Natural killer cell (primary cell): ENCODE data around the gene SNX7. TPM values are rescaled to one million over a fixed set of nuclear protein-coding genes. Genes with fewer than 3 reads are reported as not detected.

Experiments
- ATAC-seq, 3 donors: fragments of 150-1000 bp in 2 of 3; fragments of 200-7000 bp in 1 of 3; cut with Tn5 transposase; 1 replicate in 1 of 3; 2 replicates in 2 of 3; pipeline ENCODE4 v1.10.0; 2021; ENCODE audit warnings: mild to moderate bottlenecking in 2 of 3, moderate library complexity in 2 of 3
- DNase-seq, 2 donors: peaks; one replicate each; pipeline versions ENCODE4 v3.0.0 to v3.0.0-alpha.2; 2013 to 2021; ENCODE audit warnings: mixed read lengths in 1 of 2
- H3K27ac ChIP-seq: one replicate; pipeline ENCODE4 v1.5.1; 2013; ENCODE audit warnings: mild to moderate bottlenecking, low read length
- H3K27me3 ChIP-seq: one replicate; pipeline ENCODE4 v1.6.1; 2013; ENCODE audit warnings: low read length; ENCODE audit not compliant: control insufficient read depth, insufficient read depth
- H3K36me3 ChIP-seq: one replicate; pipeline ENCODE4 v1.6.1; 2013; ENCODE audit warnings: low read length; ENCODE audit not compliant: control insufficient read depth, insufficient read depth
- H3K4me1 ChIP-seq: one replicate; pipeline ENCODE4 v1.6.1; 2013; ENCODE audit warnings: low read length; ENCODE audit not compliant: control insufficient read depth, insufficient read depth
- H3K4me3 ChIP-seq: one replicate; pipeline ENCODE4 v1.5.1; 2013; ENCODE audit warnings: low read length
- H3K9me3 ChIP-seq: one replicate; pipeline ENCODE4 v1.6.1; 2013; ENCODE audit warnings: low read length; ENCODE audit not compliant: control insufficient read depth, insufficient read depth
- H3K27ac Mint-ChIP-seq, 2 donors: one replicate each; pipeline ENCODE4 v1.8.0; 2022; ENCODE audit warnings: mild to moderate bottlenecking in 2 of 2, mixed read lengths in 2 of 2, moderate library complexity in 1 of 2
- H3K27me3 Mint-ChIP-seq, 2 donors: one replicate each; pipeline ENCODE4 v1.8.0; 2022; ENCODE audit warnings: low read depth in 2 of 2, mixed read lengths in 2 of 2
- H3K36me3 Mint-ChIP-seq: one replicate; pipeline ENCODE4 v1.8.0; 2022; ENCODE audit warnings: mixed read lengths
- H3K4me1 Mint-ChIP-seq, 2 donors: one replicate each; pipeline ENCODE4 v1.8.0; 2022; ENCODE audit warnings: mixed read lengths in 2 of 2
- H3K4me3 Mint-ChIP-seq: one replicate; pipeline ENCODE4 v1.8.0; 2022; ENCODE audit warnings: mild to moderate bottlenecking, moderate library complexity, mixed read lengths
- H3K9me3 Mint-ChIP-seq, 2 donors: one replicate each; pipeline ENCODE4 v1.8.0; 2022; ENCODE audit warnings: mixed read lengths in 2 of 2
- WGBS: methylation state at CpG from one replicate; pipeline ENCODE4 v1.1.7; 2013; ENCODE audit warnings: missing lambda C conversion rate; ENCODE audit not compliant: insufficient coverage; 5-methylcytosine and 5-hydroxymethylcytosine counted together
- intact Hi-C: fragments of 100-400 bp; cut with micrococcal nuclease; formaldehyde crosslinking; loops from one replicate; pipeline ENCODE4 v1.14.2; 2022
- total RNA-seq, 4 donors: library from RNA; stranded (reverse); fragments of 120-200 nt in 1 of 4; gene quantifications; one replicate each; pipeline versions ENCODE4 v1.2.3 to v1.2.4, GENCODE V29; 2013 to 2022
- TF ChIP-seq, protein P1 (sequence below): fragments of 200-600 bp; IDR thresholded peaks from one replicate; pipeline ENCODE4 v1.8.0; 2022; ENCODE audit warnings: antibody characterized with exemption

The SNX7 gene
- total RNA-seq, 3 donors from 2014 or later (not counting 1 experiment from before 2014, with no cell fraction given): 0.14 to 0.93 TPM; not detected in 1

DNA sequence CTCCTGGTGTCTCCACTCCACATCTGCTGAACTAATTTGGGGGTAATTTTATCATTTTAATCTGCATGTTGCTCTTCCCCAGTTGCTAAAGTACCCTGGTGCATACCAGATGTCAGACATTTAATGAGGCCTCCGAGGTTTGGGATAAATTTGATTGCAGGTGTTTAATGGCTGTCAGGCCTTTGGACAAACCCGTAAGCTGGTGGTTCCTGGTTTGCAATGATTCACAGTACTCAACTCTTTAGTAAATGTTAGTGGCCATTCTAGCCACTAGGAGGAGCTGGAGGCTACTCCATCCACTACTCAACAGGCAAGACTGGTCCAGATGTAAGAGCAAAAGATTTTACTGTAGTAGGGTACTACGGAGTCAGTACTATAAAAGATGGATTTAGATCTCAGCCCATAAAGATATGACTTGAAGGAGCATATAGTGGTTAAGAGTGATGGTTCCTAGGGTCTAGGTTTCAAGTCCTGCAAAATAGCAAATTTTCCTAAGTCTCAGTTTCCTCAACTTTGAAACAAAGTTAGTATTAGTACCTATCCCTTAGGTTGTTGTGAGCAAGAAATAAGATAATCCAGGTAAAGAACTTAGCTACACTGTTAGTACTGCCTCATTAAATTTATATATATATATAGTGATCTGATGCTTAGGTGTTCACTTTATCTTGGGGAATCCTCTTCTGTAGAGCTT, 132.8 kb downstream of the SNX7 start:
- TF ChIP-seq, protein P1, sequence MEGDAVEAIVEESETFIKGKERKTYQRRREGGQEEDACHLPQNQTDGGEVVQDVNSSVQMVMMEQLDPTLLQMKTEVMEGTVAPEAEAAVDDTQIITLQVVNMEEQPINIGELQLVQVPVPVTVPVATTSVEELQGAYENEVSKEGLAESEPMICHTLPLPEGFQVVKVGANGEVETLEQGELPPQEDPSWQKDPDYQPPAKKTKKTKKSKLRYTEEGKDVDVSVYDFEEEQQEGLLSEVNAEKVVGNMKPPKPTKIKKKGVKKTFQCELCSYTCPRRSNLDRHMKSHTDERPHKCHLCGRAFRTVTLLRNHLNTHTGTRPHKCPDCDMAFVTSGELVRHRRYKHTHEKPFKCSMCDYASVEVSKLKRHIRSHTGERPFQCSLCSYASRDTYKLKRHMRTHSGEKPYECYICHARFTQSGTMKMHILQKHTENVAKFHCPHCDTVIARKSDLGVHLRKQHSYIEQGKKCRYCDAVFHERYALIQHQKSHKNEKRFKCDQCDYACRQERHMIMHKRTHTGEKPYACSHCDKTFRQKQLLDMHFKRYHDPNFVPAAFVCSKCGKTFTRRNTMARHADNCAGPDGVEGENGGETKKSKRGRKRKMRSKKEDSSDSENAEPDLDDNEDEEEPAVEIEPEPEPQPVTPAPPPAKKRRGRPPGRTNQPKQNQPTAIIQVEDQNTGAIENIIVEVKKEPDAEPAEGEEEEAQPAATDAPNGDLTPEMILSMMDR: peak; percentile 70
- H3K9me3 ChIP-seq: no peaks in the 10 kb centered on the region
- H3K4me1 Mint-ChIP-seq: peaks cover 0 to 5% of the 10 kb centered on the region in 2 donors
- H3K9me3 Mint-ChIP-seq: no peaks in the 10 kb centered on the region
- no peaks in the 10 kb centered on the region for H3K27me3 ChIP-seq
- no peak overlapping the region for H3K4me3 Mint-ChIP-seq
- DNase-seq: peak in 1 of 2 donors; percentile 84
- peak; percentile 74 to 88 (median 82) for ATAC-seq
- 7% methylated on average over 3 of the region's 3 CpGs for WGBS
- peaks cover 0 to 5% of the 10 kb centered on the region in 2 donors for H3K27me3 Mint-ChIP-seq
- no peak overlapping the region for H3K4me3 ChIP-seq
- no peak overlapping the region for H3K27ac ChIP-seq
- no peak overlapping the region for H3K27ac Mint-ChIP-seq
- no peaks in the 10 kb centered on the region for H3K4me1 ChIP-seq
- no peaks in the 10 kb centered on the region for H3K36me3 Mint-ChIP-seq
- intact Hi-C loops: loop anchor here (5.0 to 10.0 kb wide), 2 partner anchors 150 to 913 kb away; no protein-coding TSS in a partner anchor
- H3K36me3 ChIP-seq: no peaks in the 10 kb centered on the region

DNA sequence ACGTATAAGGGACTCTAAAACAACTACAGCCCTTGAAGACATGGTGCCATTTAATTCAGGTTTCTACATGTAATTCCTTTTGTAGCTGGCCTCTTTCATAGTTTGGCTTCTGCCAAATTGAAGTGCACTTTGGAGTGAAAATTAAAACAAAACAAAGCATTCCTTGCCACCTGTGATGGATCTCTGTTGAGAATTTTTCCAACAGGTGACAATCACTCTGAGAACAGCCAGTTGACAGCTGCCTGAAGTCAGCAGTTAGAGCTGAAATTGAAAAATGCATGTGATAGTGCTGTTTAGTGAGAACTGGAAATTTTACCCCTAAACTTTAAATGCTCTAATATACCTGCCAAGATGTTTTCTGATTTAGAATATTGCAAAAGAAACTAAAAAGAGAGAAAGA, 134.5 kb downstream of the SNX7 start:
- 100% methylated on average over 1 of the region's 1 CpG for WGBS

DNA sequence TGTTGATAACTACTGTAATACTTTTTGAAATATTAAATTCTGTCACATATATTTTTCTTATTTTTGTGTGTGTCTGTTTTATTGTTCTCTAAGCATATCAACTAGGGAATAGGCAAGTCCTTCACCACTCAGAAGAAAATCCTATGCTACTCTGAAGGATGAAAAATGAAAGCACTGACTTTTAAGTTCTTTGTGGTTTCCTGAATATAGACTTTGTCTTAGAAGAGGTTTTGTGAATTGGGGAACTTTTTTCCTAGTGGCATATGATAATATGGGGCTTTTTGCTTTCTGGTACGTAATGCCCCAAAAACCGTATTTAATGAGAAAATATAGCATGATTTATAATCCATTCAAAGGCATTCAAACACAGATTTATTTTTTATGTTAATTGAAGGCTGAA, 136.0 kb downstream of the SNX7 start:
- Histone ChIP-seq H3K4me3 (no peak overlapping the region), H3K36me3 (no peaks in the 10 kb centered on the region), H3K27me3 (no peaks in the 10 kb centered on the region), H3K9me3 (no peaks in the 10 kb centered on the region), H3K4me1 (no peaks in the 10 kb centered on the region), H3K27ac (no peak overlapping the region)
- no peaks in the 10 kb centered on the region for H3K9me3 Mint-ChIP-seq
- no peaks in the 10 kb centered on the region for H3K36me3 Mint-ChIP-seq
- peaks cover 0 to 2% of the 10 kb centered on the region in 2 donors for H3K27me3 Mint-ChIP-seq
- peak in 1 of 2 donors; percentile 61 for DNase-seq
- intact Hi-C loops: loop anchor here (10.0 kb wide), 1 partner anchor 147 kb away; no protein-coding TSS in a partner anchor
- peaks cover 0 to 5% of the 10 kb centered on the region in 2 donors for H3K4me1 Mint-ChIP-seq
- TF ChIP-seq, protein P1: no peak
- no peak overlapping the region for H3K4me3 Mint-ChIP-seq
- peak in 1 of 3 donors; percentile 25 for ATAC-seq
- no peak overlapping the region for H3K27ac Mint-ChIP-seq
- no CpG with 5 or more reads among the region's 2 CpGs for WGBS

More for the DNA sequence above, 134.5 kb downstream of the SNX7 start:
- peaks cover 0 to 5% of the 10 kb centered on the region in 2 donors for H3K4me1 Mint-ChIP-seq
- Histone ChIP-seq H3K27me3 (no peaks in the 10 kb centered on the region), H3K4me1 (no peaks in the 10 kb centered on the region), H3K4me3 (no peak overlapping the region), H3K36me3 (no peaks in the 10 kb centered on the region), H3K9me3 (no peaks in the 10 kb centered on the region), H3K27ac (no peak overlapping the region)
- H3K27me3 Mint-ChIP-seq: peaks cover 0 to 5% of the 10 kb centered on the region in 2 donors
- no peak overlapping the region for H3K4me3 Mint-ChIP-seq
- no peak overlapping the region for H3K27ac Mint-ChIP-seq
- intact Hi-C loops: loop anchor here (10.0 kb wide), 1 partner anchor 149 kb away; no protein-coding TSS in a partner anchor
- H3K9me3 Mint-ChIP-seq: no peaks in the 10 kb centered on the region
- ATAC-seq (no peak), DNase-seq (no peak)
- TF ChIP-seq, protein P1: no peak
- H3K36me3 Mint-ChIP-seq: no peaks in the 10 kb centered on the region
